Measurements from ENCODE around the gene AQP6. TPM values are rescaled to one million over a fixed set of nuclear protein-coding genes. Genes with fewer than 3 reads are reported as not detected.

Gene AQP6
- total RNA-seq, 1 experiment from 2014 or later, result 0.11 TPM

Other genes starting within 250 kb of the AQP6 start
- 379 and 454 TPM in 2 replicates for gene TMBIM6, start 231.4 kb upstream of the AQP6 start, total RNA-seq (2014; rRNA removed; shearing (Covaris generic))
- 12.9 and 14.3 TPM in 2 replicates for gene NCKAP5L, start 144.5 kb upstream of the AQP6 start, total RNA-seq (2014; rRNA removed; shearing (Covaris generic))
- gene BCDIN3D, start 129.8 kb upstream of the AQP6 start, total RNA-seq (2014; rRNA removed; shearing (Covaris generic)), result 4.7 and 6.4 TPM in 2 replicates
- 0.34 TPM in 1 of 2 replicates, not detected in the other for gene FAIM2, start 69.0 kb upstream of the AQP6 start, total RNA-seq (2014; rRNA removed; shearing (Covaris generic))
- not detected in 2 replicates for gene AQP2, start 22.2 kb upstream of the AQP6 start, total RNA-seq (2014; rRNA removed; shearing (Covaris generic))
- gene AQP5, start 11.1 kb upstream of the AQP6 start, total RNA-seq (2014; rRNA removed; shearing (Covaris generic)), result not detected in 2 replicates
- gene RACGAP1, start 52.5 kb downstream of the AQP6 start, total RNA-seq (2014; rRNA removed; shearing (Covaris generic)), result 223 and 292 TPM in 2 replicates
- not detected in 2 replicates for gene ASIC1, start 84.6 kb downstream of the AQP6 start, total RNA-seq (2014; rRNA removed; shearing (Covaris generic))
- 79.4 and 98.4 TPM in 2 replicates for gene SMARCD1, start 112.4 kb downstream of the AQP6 start, total RNA-seq (2014; rRNA removed; shearing (Covaris generic))
- gene GPD1, start 131.1 kb downstream of the AQP6 start, total RNA-seq (2014; rRNA removed; shearing (Covaris generic)), result 0.29 TPM in 1 of 2 replicates, not detected in the other
- gene COX14, start 139.3 kb downstream of the AQP6 start, total RNA-seq (2014; rRNA removed; shearing (Covaris generic)), result 48.5 and 67.8 TPM in 2 replicates
- 18.2 and 36.6 TPM in 2 replicates for gene CERS5, start 194.4 kb downstream of the AQP6 start, total RNA-seq (2014; rRNA removed; shearing (Covaris generic))